NT2/D1 (cell line): ENCODE results near the gene SEC24A.
"Not testable (repeated sequence)": the region's sequence is repeated elsewhere in the genome, so short reads cannot be mapped to it uniquely, and the experiment has no call there.

Source experiments
- DNase-seq: peaks from one replicate; pipeline ENCODE4 v3.0.0-alpha.2; 2011; ENCODE audit warnings: low read depth, low spot score
- H3K27me3 ChIP-seq: 2 replicates; pipeline ENCODE4 v1.6.0; 2011; ENCODE audit warnings: mild to moderate bottlenecking; ENCODE audit not compliant: insufficient read length, insufficient read depth
- H3K36me3 ChIP-seq: 2 replicates; pipeline ENCODE4 v1.6.1; 2011; ENCODE audit warnings: mild to moderate bottlenecking, low read length, mixed read lengths; ENCODE audit not compliant: insufficient read depth, insufficient read length
- H3K4me1 ChIP-seq: 2 replicates; pipeline ENCODE4 v1.5.1; 2011; ENCODE audit not compliant: insufficient read depth, insufficient read length
- H3K4me3 ChIP-seq: 2 replicates; pipeline ENCODE4 v1.5.1; 2011; ENCODE audit warnings: low read depth; ENCODE audit not compliant: insufficient read length
- H3K9ac ChIP-seq: 2 replicates; pipeline ENCODE4 v1.6.0; 2011; ENCODE audit warnings: low read depth; ENCODE audit not compliant: insufficient read length
- H3K9me3 ChIP-seq: 2 replicates; pipeline ENCODE4 v1.5.1; 2011; ENCODE audit warnings: mild to moderate bottlenecking, low read length; ENCODE audit not compliant: insufficient read depth
- SUZ12 ChIP-seq: IDR thresholded peaks from 2 replicates; pipeline ENCODE4 v1.6.1; 2011; ENCODE audit not compliant: insufficient read length, insufficient read depth; ENCODE audit errors: extremely low read depth
- YY1 ChIP-seq: IDR thresholded peaks from 2 replicates; pipeline ENCODE4 v1.6.1; 2011; ENCODE audit not compliant: insufficient read length, insufficient read depth
- ZNF274 ChIP-seq: IDR thresholded peaks from 2 replicates; pipeline ENCODE4 v1.6.1; 2011; ENCODE audit warnings: mild to moderate bottlenecking, low read depth, low read length

Gene SEC24A

GRCh38 chr5:134692722-134693121, 44.1 kb downstream of the SEC24A start:
- Histone ChIP-seq H3K4me1 (no peaks in the 10 kb centered on the region), H3K9me3 (no peaks in the 10 kb centered on the region), H3K27me3 (no peaks in the 10 kb centered on the region), H3K36me3 (peaks cover 63% of the 10 kb centered on the region), H3K4me3 (no peak overlapping the region), H3K9ac (no peak overlapping the region)
- no peak for TF ChIP-seq ZNF274
- no peak for TF ChIP-seq SUZ12
- no peak for TF ChIP-seq YY1
- DNase-seq, result no peak

DNA sequence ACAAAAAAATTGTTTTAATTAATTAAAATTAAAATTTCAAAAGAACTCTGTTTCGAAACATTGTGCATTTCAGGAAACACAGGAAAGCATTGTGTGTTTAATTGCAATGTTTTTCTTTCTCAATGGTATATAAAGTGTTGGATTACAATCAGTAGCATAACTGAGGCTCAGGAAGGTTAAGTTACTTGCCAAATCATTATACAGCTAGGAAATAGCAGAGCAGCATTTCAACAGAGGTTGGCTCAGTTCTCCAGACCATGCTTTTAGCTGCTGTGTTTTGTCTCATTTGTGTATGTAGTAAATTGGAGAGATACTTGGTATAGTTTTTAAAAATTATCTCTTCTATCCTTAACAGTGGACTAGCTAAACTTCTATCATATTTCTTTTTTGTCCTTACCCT, 59.7 kb downstream of the SEC24A start:
- Histone ChIP-seq H3K9ac (no peak overlapping the region), H3K27me3 (no peaks in the 10 kb centered on the region), H3K4me1 (no peaks in the 10 kb centered on the region), H3K36me3 (peaks cover 39% of the 10 kb centered on the region), H3K9me3 (no peaks in the 10 kb centered on the region), H3K4me3 (no peak overlapping the region)
- DNase-seq, result no peak
- no peak for TF ChIP-seq SUZ12
- no peak for TF ChIP-seq ZNF274
- no peak for TF ChIP-seq YY1

DNA sequence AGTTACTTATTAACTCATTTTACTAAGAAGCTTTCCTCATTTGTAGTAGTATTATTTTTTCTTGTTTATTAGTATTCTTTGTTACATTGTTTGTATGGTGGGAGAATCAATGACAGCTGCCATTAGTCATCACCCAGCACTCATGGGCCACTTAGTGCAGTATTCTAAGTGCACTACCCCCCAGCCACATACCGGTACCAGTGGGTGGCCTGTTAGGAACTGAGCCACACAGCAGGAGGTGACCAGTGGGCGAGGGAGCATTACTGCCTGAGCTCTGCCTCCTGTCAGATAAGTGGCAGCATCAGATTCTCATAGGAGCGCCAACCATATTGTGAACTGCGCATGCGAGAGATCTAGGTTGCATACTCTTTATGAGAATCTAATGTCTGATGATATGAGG, 65.5 kb downstream of the SEC24A start:
- H3K9ac ChIP-seq, result no peak overlapping the region
- TF ChIP-seq SUZ12 (no peak), ZNF274 (no peak), YY1 (no peak)
- H3K4me1 ChIP-seq, result no peaks in the 10 kb centered on the region
- H3K27me3 ChIP-seq, result no peaks in the 10 kb centered on the region
- H3K9me3 ChIP-seq, result no peaks in the 10 kb centered on the region
- H3K36me3 ChIP-seq, result peaks cover 29% of the 10 kb centered on the region
- no peak overlapping the region for H3K4me3 ChIP-seq
- no peak for DNase-seq

DNA sequence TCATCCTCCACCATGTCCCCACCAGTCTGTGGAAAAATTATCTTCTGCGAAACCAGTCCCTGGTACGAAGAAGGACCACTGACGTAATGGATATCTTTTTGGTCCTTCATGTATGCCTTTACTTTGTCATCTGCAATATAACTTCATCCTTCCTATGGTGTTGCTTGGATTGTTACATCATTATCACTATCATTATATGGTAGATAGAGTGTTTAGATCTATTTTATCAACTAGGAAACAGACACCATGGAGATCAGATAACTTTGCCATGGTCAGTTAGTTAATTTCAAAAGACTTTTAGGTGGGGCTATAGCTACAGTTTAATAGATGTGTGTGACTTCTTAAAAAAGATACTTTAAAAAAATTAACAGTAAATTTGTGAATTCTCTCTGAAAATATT, 66.0 kb downstream of the SEC24A start:
- H3K9me3 ChIP-seq, result no peaks in the 10 kb centered on the region
- H3K36me3 ChIP-seq, result peaks cover 28% of the 10 kb centered on the region
- H3K4me3 ChIP-seq, result no peak overlapping the region
- TF ChIP-seq YY1, result no peak
- TF ChIP-seq ZNF274, result no peak
- no peak for TF ChIP-seq SUZ12
- no peaks in the 10 kb centered on the region for H3K27me3 ChIP-seq
- H3K9ac ChIP-seq, result no peak overlapping the region
- DNase-seq, result no peak
- H3K4me1 ChIP-seq, result no peaks in the 10 kb centered on the region

DNA sequence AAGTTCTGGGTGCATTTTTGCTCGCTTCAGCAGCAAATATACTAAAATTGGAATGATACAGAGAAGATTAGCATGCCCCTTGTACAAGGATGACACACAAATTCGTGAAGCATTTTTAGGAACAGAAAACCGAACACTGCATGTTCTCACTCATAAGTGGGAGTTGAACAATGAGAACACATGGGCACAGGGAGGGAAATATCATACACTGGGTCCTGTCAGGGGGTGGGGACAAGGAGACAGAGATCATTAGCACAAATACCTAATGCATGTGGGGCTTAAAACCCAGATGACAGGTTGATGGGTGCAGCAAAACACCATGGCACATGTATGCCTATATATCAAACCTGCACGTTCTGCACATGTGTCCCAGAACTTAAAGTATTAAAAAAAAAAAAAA, 66.9 kb downstream of the SEC24A start:
- not testable (repeated sequence) for DNase-seq, H3K9ac ChIP-seq, H3K4me3 ChIP-seq, H3K27me3 ChIP-seq, H3K9me3 ChIP-seq, H3K4me1 ChIP-seq
- peaks cover 34% of the 10 kb centered on the region for H3K36me3 ChIP-seq

GRCh38 chr5:134724872-134725271, 76.3 kb downstream of the SEC24A start:
- no peak for DNase-seq

GRCh38 chr5:134732819-134733218, 84.2 kb downstream of the SEC24A start:
- Histone ChIP-seq H3K4me3 (no peak overlapping the region), H3K9me3 (no peaks in the 10 kb centered on the region), H3K4me1 (no peaks in the 10 kb centered on the region), H3K9ac (no peak overlapping the region), H3K36me3 (no peaks in the 10 kb centered on the region), H3K27me3 (no peaks in the 10 kb centered on the region)
- DNase-seq, result no peak
- TF ChIP-seq ZNF274, result no peak
- TF ChIP-seq SUZ12, result no peak
- TF ChIP-seq YY1, result no peak

More at GRCh38 chr5:134724872-134725271, 76.3 kb downstream of the SEC24A start:
- no peaks in the 10 kb centered on the region for H3K27me3 ChIP-seq
- TF ChIP-seq YY1 (no peak), ZNF274 (no peak), SUZ12 (no peak)
- peaks cover 30% of the 10 kb centered on the region for H3K36me3 ChIP-seq
- H3K9ac ChIP-seq, result no peak overlapping the region
- H3K9me3 ChIP-seq, result no peaks in the 10 kb centered on the region
- no peak overlapping the region for H3K4me3 ChIP-seq
- H3K4me1 ChIP-seq, result no peaks in the 10 kb centered on the region

GRCh38 chr5:134735243-134735642, 86.7 kb downstream of the SEC24A start:
- DNase-seq, result no peak

More at GRCh38 chr5:134735243-134735642, 86.7 kb downstream of the SEC24A start:
- Histone ChIP-seq H3K9me3 (no peaks in the 10 kb centered on the region), H3K9ac (no peak overlapping the region), H3K36me3 (no peaks in the 10 kb centered on the region), H3K4me1 (no peaks in the 10 kb centered on the region), H3K27me3 (no peaks in the 10 kb centered on the region), H3K4me3 (no peak overlapping the region)
- no peak for TF ChIP-seq ZNF274
- TF ChIP-seq YY1, result no peak
- no peak for TF ChIP-seq SUZ12
